ENCODE measurements around the gene SCN10A.

The SCN10A gene

DNA sequence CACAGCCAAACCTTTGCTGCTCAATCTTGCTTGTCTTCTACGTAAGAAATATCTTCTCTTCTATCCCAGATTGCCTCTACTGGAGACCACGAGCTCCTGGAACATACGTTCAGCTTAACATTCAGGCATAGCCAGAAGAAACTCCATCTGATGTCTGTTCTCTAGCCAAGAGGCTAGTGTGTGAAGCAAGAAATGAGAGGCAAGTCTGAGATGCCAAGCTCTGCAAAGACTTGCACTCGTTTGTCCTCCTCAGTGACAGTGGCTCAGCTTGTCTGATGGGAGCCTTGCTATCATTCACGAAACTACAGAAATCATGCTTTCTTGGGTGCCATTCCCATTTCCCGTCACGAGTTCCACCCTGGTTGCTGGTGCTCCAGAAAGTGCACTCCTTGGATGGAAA lies at the start of gene SCN10A:
Gene SCN10A (minus strand): TSS at position 192 of the 400 bp plus-strand sequence. CDS start 22,207 bp downstream, outside the sequence.
- Mint-ChIP-seq H3K4me1 (ENCODE audit: low read depth) (no peaks in the 10 kb centered on the region), H3K27me3 (no peaks in the 10 kb centered on the region), H3K27ac (no peak within 1 kb of the TSS), H3K36me3 (ENCODE audit: low read depth) (no peaks in the 10 kb centered on the region), H3K9me3 (no peaks in the 10 kb centered on the region), H3K4me3 (no peak within 1 kb of the TSS)
- intact Hi-C loops (cut with micrococcal nuclease): no loop called here

- H3K9me3 Mint-ChIP-seq: no peaks in the 10 kb centered on the region
- intact Hi-C loops (cut with micrococcal nuclease): no loop called here
- H3K27me3 Mint-ChIP-seq: no peaks in the 10 kb centered on the region
- no peak overlapping the region for H3K27ac Mint-ChIP-seq
- no peak overlapping the region for H3K4me3 Mint-ChIP-seq
- no peaks in the 10 kb centered on the region for H3K36me3 Mint-ChIP-seq (ENCODE audit: low read depth)
- no peaks in the 10 kb centered on the region for H3K4me1 Mint-ChIP-seq (ENCODE audit: low read depth)
Measured at GRCh38 chr3:38853011-38853410, 37.0 kb upstream of the SCN10A start.

DNA sequence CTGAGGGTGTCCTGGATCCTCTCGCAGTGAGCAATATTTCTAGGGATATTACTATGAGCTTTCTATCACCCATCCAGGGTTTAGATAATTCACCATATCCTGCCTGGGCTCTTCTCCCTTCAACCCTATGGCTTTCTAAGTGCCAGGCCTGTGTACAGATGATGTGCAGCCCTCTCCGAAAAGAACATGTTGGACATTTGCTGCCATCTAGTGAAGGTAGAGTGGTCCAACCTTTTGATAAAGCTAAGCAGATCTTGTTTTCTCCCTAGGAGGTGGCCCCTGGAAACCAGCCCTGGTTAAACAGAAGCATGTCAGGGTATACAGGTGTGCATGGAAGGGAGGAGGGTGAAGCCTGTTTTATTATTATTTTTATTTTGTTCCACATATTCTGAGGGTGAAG lies 27.9 kb upstream of the SCN10A start:
- no peak overlapping the region for H3K27ac Mint-ChIP-seq
- no peaks in the 10 kb centered on the region for H3K36me3 Mint-ChIP-seq (ENCODE audit: low read depth)
- H3K27me3 Mint-ChIP-seq: peaks cover 1% of the 10 kb centered on the region
- H3K9me3 Mint-ChIP-seq: no peaks in the 10 kb centered on the region
- no peak overlapping the region for H3K4me3 Mint-ChIP-seq
- intact Hi-C loops (cut with micrococcal nuclease): no loop called here
- no peaks in the 10 kb centered on the region for H3K4me1 Mint-ChIP-seq (ENCODE audit: low read depth)

DNA sequence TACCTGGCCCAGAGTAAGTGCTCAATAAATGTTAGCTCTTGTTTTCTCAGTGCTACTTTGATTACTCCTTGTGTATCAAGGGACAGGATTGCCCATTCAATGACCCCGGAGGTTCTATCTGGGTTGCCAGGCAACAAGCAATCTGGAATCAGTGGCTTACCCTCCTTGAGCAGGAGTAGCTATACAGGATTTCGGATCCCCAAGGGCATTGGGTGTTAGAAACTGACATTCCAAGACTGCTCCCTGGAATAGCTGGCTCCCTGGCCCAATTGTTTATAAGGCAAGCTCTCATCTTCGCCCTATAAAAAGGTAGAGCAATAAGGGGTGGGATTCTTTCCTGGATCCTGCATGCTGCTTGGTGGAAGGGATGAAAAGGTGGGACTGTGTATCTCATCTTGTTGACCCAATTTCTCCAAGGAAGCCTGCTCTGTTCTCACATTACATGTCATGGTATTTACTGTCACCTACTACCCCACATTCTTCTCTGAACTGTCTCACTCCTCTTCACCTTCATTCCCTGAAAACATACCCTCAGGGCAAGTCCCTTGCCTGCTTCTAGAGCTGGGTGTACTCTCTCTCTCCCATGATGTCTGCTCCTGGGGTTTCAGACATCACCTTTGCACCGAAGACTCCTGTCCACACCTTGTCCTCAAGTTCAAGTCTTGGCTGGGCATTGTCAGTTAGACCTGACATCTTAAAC lies 26.4 kb upstream of the SCN10A start:
- H3K36me3 Mint-ChIP-seq (ENCODE audit: low read depth): no peaks in the 10 kb centered on the region
- H3K9me3 Mint-ChIP-seq: no peaks in the 10 kb centered on the region
- H3K4me1 Mint-ChIP-seq (ENCODE audit: low read depth): no peaks in the 10 kb centered on the region
- no peak overlapping the region for H3K27ac Mint-ChIP-seq
- H3K27me3 Mint-ChIP-seq: peaks cover 4% of the 10 kb centered on the region
- intact Hi-C loops (cut with micrococcal nuclease): no loop called here
- no peak overlapping the region for H3K4me3 Mint-ChIP-seq

GRCh38 chr3:38840987-38841386 lies 25.0 kb upstream of the SCN10A start:
- H3K27ac Mint-ChIP-seq: no peak overlapping the region
- H3K36me3 Mint-ChIP-seq (ENCODE audit: low read depth): no peaks in the 10 kb centered on the region
- H3K4me1 Mint-ChIP-seq (ENCODE audit: low read depth): no peaks in the 10 kb centered on the region
- H3K27me3 Mint-ChIP-seq: peaks cover 4% of the 10 kb centered on the region
- intact Hi-C loops (cut with micrococcal nuclease): no loop called here
- H3K9me3 Mint-ChIP-seq: no peaks in the 10 kb centered on the region
- no peak overlapping the region for H3K4me3 Mint-ChIP-seq

DNA sequence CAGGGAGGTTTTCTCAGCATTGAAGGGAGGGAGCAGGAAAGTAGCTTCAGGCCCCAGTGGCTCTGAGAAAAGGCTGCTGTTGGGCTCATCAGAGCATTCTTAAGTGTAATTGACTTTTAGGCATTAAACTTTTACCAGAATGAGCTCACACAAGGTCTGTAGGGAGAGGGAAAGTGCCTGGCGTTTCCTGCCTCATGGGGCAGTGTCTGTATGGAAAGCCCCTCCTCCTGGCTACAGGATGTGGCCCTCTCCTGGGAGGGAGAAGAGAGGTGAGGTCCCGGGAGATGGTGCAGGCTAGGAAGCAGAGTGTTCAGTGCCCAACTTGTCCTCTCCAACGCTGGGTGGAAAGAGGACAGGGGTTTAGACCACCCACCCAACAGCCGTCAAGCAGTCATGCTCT lies 21.3 kb upstream of the SCN10A start:
- no peaks in the 10 kb centered on the region for H3K36me3 Mint-ChIP-seq (ENCODE audit: low read depth)
- peaks cover 2% of the 10 kb centered on the region for H3K27me3 Mint-ChIP-seq
- H3K4me3 Mint-ChIP-seq: no peak overlapping the region
- no peaks in the 10 kb centered on the region for H3K9me3 Mint-ChIP-seq
- no peak overlapping the region for H3K27ac Mint-ChIP-seq
- peaks cover 9% of the 10 kb centered on the region for H3K4me1 Mint-ChIP-seq (ENCODE audit: low read depth)
- intact Hi-C loops (cut with micrococcal nuclease): no loop called here

DNA sequence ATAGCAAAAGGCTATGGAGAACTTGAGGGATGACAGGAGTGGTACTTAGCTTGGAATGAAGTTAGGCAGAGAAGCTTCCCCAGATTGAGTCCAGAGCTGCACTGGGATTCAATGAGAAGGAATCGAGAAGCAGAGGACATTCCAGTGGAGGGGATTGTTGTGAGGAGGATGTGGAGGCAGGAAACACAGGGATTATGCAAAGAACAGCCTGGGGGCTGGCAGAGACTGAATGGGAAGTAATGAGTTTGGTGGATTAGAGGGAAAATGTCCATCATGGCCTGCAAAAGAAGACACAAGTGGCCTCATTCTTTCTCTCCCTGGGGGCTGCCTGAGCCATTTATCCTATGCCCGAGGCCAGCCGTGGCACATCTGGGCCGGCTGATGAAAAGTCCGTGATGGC lies 20.5 kb upstream of the SCN10A start:
- intact Hi-C loops (cut with micrococcal nuclease): no loop called here
- Mint-ChIP-seq H3K27me3 (peaks cover 2% of the 10 kb centered on the region), H3K4me1 (ENCODE audit: low read depth) (peaks cover 9% of the 10 kb centered on the region), H3K4me3 (no peak overlapping the region), H3K36me3 (ENCODE audit: low read depth) (no peaks in the 10 kb centered on the region), H3K27ac (no peak overlapping the region), H3K9me3 (no peaks in the 10 kb centered on the region)

- Mint-ChIP-seq H3K9me3 (no peaks in the 10 kb centered on the region), H3K4me1 (ENCODE audit: low read depth) (peaks cover 9% of the 10 kb centered on the region), H3K27ac (no peak overlapping the region), H3K27me3 (peaks cover 2% of the 10 kb centered on the region), H3K4me3 (no peak overlapping the region), H3K36me3 (ENCODE audit: low read depth) (no peaks in the 10 kb centered on the region)
- intact Hi-C loops (cut with micrococcal nuclease): no loop called here
Measured at GRCh38 chr3:38835939-38836338, 19.9 kb upstream of the SCN10A start.

- H3K4me3 Mint-ChIP-seq: no peak overlapping the region
- H3K27me3 Mint-ChIP-seq: peaks cover 2% of the 10 kb centered on the region
- H3K4me1 Mint-ChIP-seq (ENCODE audit: low read depth): peaks cover 9% of the 10 kb centered on the region
- no peaks in the 10 kb centered on the region for H3K36me3 Mint-ChIP-seq (ENCODE audit: low read depth)
- no peak overlapping the region for H3K27ac Mint-ChIP-seq
- no peaks in the 10 kb centered on the region for H3K9me3 Mint-ChIP-seq
- intact Hi-C loops (cut with micrococcal nuclease): no loop called here
Measured at GRCh38 chr3:38834717-38835116, 18.7 kb upstream of the SCN10A start.

DNA sequence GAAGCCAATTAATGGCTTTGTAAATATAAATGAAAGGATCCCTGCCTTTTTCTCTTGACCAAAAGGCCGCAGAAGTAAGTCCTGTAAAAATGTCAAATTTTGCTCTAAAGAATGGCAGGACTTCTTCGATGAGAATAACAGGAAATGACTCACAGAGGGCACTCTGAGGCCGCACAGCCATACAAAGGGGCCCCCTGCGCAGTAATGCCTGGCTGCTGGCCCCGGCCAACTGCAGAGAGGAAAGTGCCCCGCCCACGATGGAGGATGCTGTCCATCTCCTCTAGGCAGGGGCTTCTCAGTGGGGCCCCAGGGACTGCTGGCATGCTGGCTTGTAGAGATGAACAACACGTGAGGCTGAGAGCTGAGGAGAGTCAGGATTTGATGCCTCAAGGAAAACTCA lies 18.1 kb upstream of the SCN10A start:
- H3K4me3 Mint-ChIP-seq: no peak overlapping the region
- no peaks in the 10 kb centered on the region for H3K36me3 Mint-ChIP-seq (ENCODE audit: low read depth)
- H3K27me3 Mint-ChIP-seq: peaks cover 2% of the 10 kb centered on the region
- H3K9me3 Mint-ChIP-seq: no peaks in the 10 kb centered on the region
- no peak overlapping the region for H3K27ac Mint-ChIP-seq
- H3K4me1 Mint-ChIP-seq (ENCODE audit: low read depth): peaks cover 9% of the 10 kb centered on the region
- intact Hi-C loops (cut with micrococcal nuclease): no loop called here

- intact Hi-C loops (cut with micrococcal nuclease): no loop called here
- H3K4me3 Mint-ChIP-seq: no peak overlapping the region
- no peaks in the 10 kb centered on the region for H3K36me3 Mint-ChIP-seq (ENCODE audit: low read depth)
- peaks cover 5% of the 10 kb centered on the region for H3K4me1 Mint-ChIP-seq (ENCODE audit: low read depth)
- H3K27ac Mint-ChIP-seq: no peak overlapping the region
- no peaks in the 10 kb centered on the region for H3K27me3 Mint-ChIP-seq
- no peaks in the 10 kb centered on the region for H3K9me3 Mint-ChIP-seq
Measured at GRCh38 chr3:38829404-38829803, 13.4 kb upstream of the SCN10A start.

- no peak overlapping the region for H3K27ac Mint-ChIP-seq
- no peaks in the 10 kb centered on the region for H3K36me3 Mint-ChIP-seq (ENCODE audit: low read depth)
- intact Hi-C loops (cut with micrococcal nuclease): no loop called here
- H3K4me3 Mint-ChIP-seq: no peak overlapping the region
- H3K27me3 Mint-ChIP-seq: no peaks in the 10 kb centered on the region
- H3K4me1 Mint-ChIP-seq (ENCODE audit: low read depth): no peaks in the 10 kb centered on the region
- H3K9me3 Mint-ChIP-seq: no peaks in the 10 kb centered on the region
Measured at GRCh38 chr3:38828681-38829080, 12.7 kb upstream of the SCN10A start.

- H3K4me3 Mint-ChIP-seq: no peak overlapping the region
- no peaks in the 10 kb centered on the region for H3K36me3 Mint-ChIP-seq (ENCODE audit: low read depth)
- intact Hi-C loops (cut with micrococcal nuclease): no loop called here
- H3K27ac Mint-ChIP-seq: no peak overlapping the region
- no peaks in the 10 kb centered on the region for H3K27me3 Mint-ChIP-seq
- no peaks in the 10 kb centered on the region for H3K4me1 Mint-ChIP-seq (ENCODE audit: low read depth)
- no peaks in the 10 kb centered on the region for H3K9me3 Mint-ChIP-seq
Measured at GRCh38 chr3:38827791-38828190, 11.8 kb upstream of the SCN10A start.

DNA sequence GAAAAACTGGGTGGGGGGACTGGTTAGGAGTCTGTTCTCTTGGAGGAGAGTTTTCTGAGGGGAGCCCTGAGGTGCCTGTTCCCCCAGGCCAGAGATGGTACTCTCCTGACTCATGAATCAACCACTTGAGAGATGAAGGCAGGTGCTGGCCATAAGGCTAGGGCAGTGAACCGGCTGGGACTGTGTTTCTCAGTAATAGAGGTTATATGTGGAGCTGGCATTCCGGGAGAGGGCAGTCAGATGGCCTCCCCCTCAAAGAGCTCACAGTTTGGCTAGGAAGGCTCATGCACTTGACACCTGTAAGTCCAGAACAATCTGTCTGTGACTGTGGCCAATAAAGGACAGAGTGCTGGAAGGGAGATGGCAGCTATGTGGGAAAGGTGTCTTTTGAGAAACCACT lies 10.0 kb upstream of the SCN10A start:
- H3K36me3 Mint-ChIP-seq (ENCODE audit: low read depth): no peaks in the 10 kb centered on the region
- H3K9me3 Mint-ChIP-seq: no peaks in the 10 kb centered on the region
- intact Hi-C loops (cut with micrococcal nuclease): no loop called here
- no peaks in the 10 kb centered on the region for H3K4me1 Mint-ChIP-seq (ENCODE audit: low read depth)
- H3K27ac Mint-ChIP-seq: no peak overlapping the region
- no peak overlapping the region for H3K4me3 Mint-ChIP-seq
- peaks cover 3% of the 10 kb centered on the region for H3K27me3 Mint-ChIP-seq

DNA sequence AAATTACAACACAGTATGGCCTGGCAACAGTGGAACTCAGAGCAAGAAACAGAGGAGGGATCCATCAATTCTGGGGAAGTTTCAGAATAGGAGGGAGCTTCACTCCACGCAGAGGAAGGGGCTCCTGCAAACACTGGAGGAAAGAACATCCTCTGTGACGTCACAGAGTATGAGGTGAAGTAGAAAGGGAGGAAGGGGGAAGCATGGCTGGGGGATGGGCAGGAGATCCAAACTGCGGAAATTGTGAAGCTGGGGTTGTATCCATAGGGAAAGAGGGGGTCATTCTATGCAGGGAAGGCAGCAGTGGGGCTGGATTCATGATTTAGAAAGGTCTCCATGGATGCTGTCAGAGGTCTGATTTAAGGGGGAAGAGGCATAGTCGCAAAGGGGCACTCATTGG lies 8.3 kb upstream of the SCN10A start:
- intact Hi-C loops (cut with micrococcal nuclease): no loop called here
- Mint-ChIP-seq H3K27ac (no peak overlapping the region), H3K27me3 (peaks cover 3% of the 10 kb centered on the region), H3K4me3 (no peak overlapping the region), H3K36me3 (ENCODE audit: low read depth) (no peaks in the 10 kb centered on the region), H3K4me1 (ENCODE audit: low read depth) (no peaks in the 10 kb centered on the region), H3K9me3 (no peaks in the 10 kb centered on the region)

Data from dendritic cell treated with granulocyte-macrophage colony-stimulating factor and Interleukin-4, amounts not matched to agents 40 ng/mL and 50 ng/mL, for 4 days (primary cell).